Gastrocnemius medialis (tissue), 4 donors: ENCODE data around the gene ERCC2. TPM values are rescaled to one million over a fixed set of nuclear protein-coding genes. Genes with fewer than 3 reads are reported as not detected.
A peak's percentile ranks its signal among the peaks of the same experiment; 100 is the strongest.
"Not testable (repeated sequence)": the region's sequence is repeated elsewhere in the genome, so short reads cannot be mapped to it uniquely, and the experiment has no call there.

Source experiments
- ATAC-seq, 2 donors: fragments of 150-250 bp; one replicate each; pipeline ENCODE4 v1.9.1; 2016
- DNase-seq, 2 donors: peaks; one replicate each; pipeline ENCODE4 v3.0.0-alpha.2; 2019
- H3K27ac ChIP-seq, 4 donors: fragments of 200-600 bp; sonication (generic); 1 replicate in 1 of 4; 2 replicates in 3 of 4; pipeline ENCODE4 v1.5.1; 2016 to 2018; ENCODE audit warnings: mild to moderate bottlenecking in 2 of 4, moderate library complexity in 1 of 4
- H3K27me3 ChIP-seq, 3 donors: fragments of 200-600 bp; sonication (generic) in 2 of 3; 1 replicate in 1 of 3; 2 replicates in 2 of 3; pipeline versions ENCODE4 v1.5.1 to v1.6.0; 2016 to 2019; ENCODE audit warnings: mild to moderate bottlenecking in 1 of 3, moderate library complexity in 1 of 3
- H3K36me3 ChIP-seq, 2 donors: fragments of 200-600 bp; sonication (generic) in 1 of 2; one replicate each; pipeline ENCODE4 v1.5.1; 2017 to 2018
- H3K4me1 ChIP-seq, 2 donors: fragments of 200-600 bp; sonication (generic) in 1 of 2; one replicate each; pipeline ENCODE4 v1.5.1; 2016 to 2017; ENCODE audit warnings: mild to moderate bottlenecking in 2 of 2
- H3K4me3 ChIP-seq, 4 donors: fragments of 200-600 bp; sonication (generic) in 3 of 4; 1 replicate in 1 of 4; 2 replicates in 3 of 4; pipeline ENCODE4 v1.5.1; 2016 to 2019; ENCODE audit warnings: mild to moderate bottlenecking in 2 of 4
- H3K9me3 ChIP-seq, 3 donors: fragments of 200-600 bp; sonication (generic) in 2 of 3; 1 replicate in 1 of 3; 2 replicates in 2 of 3; pipeline ENCODE4 v1.5.1; 2016 to 2019
- CTCF ChIP-seq, 5 experiments: fragments of 450-650 bp in 3 of 5; fragments of 200-600 bp in 2 of 5; sonication (generic) in 2 of 5; IDR thresholded peaks in 4 of 5; conservative IDR thresholded peaks in 1 of 5; 1 replicate in 4 of 5; 2 replicates in 1 of 5; pipeline ENCODE4 v1.5.1; 2016 to 2019; ENCODE audit warnings: antibody characterized with exemption in 5 of 5, mild to moderate bottlenecking in 3 of 5, moderate library complexity in 3 of 5
- POLR2A ChIP-seq, 2 donors: fragments of 450-650 bp; IDR thresholded peaks; one replicate each; pipeline ENCODE4 v1.6.1; 2017; ENCODE audit warnings: antibody characterized with exemption in 2 of 2, mild to moderate bottlenecking in 2 of 2, moderate library complexity in 2 of 2
- in situ Hi-C, 4 donors: fragments of 200-750 bp; cut with MboI; loops; one replicate each; pipeline versions ENCODE4 v1.15.0 to v1.8.0; 2017; ENCODE audit warnings: low sequenced_read_pairs in 4 of 4
- intact Hi-C: fragments of 100-400 bp; cut with DNase I; formaldehyde crosslinking; loops from one replicate; pipeline ENCODE4 v1.15.1; 2023; ENCODE audit warnings: low total_unique reads
- total RNA-seq, 4 donors: library from RNA; depleted of rRNA; stranded (reverse); fragments of >200 nt; gene quantifications; one replicate each; pipeline versions ENCODE4 v1.1.0 to v1.2.3, GENCODE V29; 2016

The ERCC2 gene
- total RNA-seq, 4 donors from 2014 or later = 4.8 to 8.9 (median 7.2) TPM

DNA sequence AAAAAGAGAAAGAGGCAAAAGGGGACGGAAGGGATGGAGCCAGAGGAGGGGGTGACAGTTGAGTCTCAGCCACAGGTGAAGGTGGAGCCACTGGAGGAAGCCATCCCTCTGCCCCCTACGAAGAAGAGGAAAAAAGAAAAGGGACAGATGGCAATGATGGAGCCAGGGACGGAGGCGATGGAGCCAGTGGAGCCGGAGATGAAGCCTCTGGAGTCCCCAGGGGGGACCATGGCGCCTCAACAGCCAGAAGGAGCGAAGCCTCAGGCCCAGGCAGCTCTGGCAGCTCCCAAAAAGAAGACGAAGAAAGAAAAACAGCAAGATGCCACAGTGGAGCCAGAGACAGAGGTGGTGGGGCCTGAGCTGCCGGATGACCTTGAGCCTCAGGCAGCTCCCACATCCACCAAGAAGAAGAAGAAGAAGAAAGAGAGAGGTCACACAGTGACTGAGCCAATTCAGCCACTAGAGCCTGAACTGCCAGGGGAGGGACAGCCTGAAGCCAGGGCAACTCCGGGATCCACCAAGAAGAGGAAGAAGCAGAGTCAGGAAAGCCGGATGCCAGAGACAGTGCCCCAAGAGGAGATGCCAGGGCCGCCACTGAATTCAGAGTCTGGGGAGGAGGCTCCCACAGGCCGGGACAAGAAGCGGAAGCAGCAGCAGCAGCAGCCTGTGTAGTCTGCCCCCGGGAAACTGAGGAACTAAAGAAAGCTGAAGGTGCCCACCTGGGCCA lies 38.6 kb upstream of the ERCC2 start:
- no peak for DNase-seq
- TF ChIP-seq CTCF (IDR thresholded peaks at IDR 0.05 in 4 of 5, conservative IDR thresholded peaks at IDR 0.05 in 1 of 5) (no peak), POLR2A (IDR thresholded peaks at IDR 0.05) (no peak)

DNA sequence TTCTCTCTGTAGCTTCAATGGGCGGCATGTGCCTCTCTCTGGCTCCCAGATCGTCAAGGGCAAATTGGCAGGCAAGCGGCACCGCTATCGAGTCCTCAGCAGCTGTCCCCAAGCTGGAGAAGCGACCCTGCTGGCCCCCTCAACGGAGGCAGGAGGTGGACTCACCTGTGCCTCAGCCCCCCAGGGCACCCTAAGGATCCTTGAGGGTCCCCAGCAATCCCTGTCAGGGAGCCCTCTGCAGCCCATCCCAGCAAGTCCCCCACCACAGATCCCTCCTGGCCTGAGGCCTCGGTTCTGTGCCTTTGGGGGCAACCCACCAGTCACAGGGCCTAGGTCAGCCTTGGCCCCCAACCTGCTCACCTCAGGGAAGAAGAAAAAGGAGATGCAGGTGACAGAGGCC lies 37.7 kb upstream of the ERCC2 start:
- Histone ChIP-seq H3K9me3 (no peaks in the 10 kb centered on the region), H3K4me1 (peaks cover 22 to 23% of the 10 kb centered on the region in 2 donors), H3K27ac (no peak overlapping the region), H3K27me3 (peaks cover 5 to 10% (median 9%) of the 10 kb centered on the region in 3 donors), H3K36me3 (peaks cover 0 to 19% of the 10 kb centered on the region in 2 donors), H3K4me3 (no peak overlapping the region)
- in situ Hi-C loops (no loop called here), intact Hi-C loops (loop anchor here (5.0 kb wide), 1 partner anchor 81 kb away; no protein-coding TSS in a partner anchor)
- DNase-seq (no peak), ATAC-seq (no peak)
- TF ChIP-seq CTCF (IDR thresholded peaks at IDR 0.05 in 4 of 5, conservative IDR thresholded peaks at IDR 0.05 in 1 of 5) (no peak), POLR2A (IDR thresholded peaks at IDR 0.05) (no peak)

More for the DNA sequence above, 38.6 kb upstream of the ERCC2 start:
- Histone ChIP-seq H3K27ac (no peak overlapping the region), H3K9me3 (no peaks in the 10 kb centered on the region), H3K27me3 (peaks cover 5 to 9% (median 9%) of the 10 kb centered on the region in 3 donors), H3K4me1 (peaks cover 22 to 23% of the 10 kb centered on the region in 2 donors), H3K36me3 (peaks cover 0 to 27% of the 10 kb centered on the region in 2 donors), H3K4me3 (no peak overlapping the region)
- no peak for ATAC-seq
- intact Hi-C loops (loop anchor here (5.0 kb wide), 1 partner anchor 82 kb away; no protein-coding TSS in a partner anchor), in situ Hi-C loops (no loop called here)

DNA sequence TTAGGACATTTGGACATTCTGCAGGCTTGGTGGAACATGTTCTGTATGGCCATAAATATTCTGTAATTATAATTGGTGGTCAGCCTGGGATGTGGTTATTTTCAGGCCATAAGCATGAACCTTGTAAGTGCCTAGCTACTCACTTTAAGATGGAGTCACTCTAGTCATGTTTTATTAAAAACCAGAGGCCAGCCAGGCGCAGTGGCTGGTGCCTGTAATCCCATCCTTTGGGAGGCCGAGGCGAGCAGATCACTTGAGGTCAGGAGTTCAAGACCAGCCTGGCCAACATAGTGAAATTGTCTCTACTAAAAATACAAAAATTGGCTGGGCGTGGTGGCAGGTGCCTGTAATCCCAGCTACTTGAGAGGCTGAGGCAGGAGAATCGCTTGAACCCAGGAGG lies 37.2 kb upstream of the ERCC2 start:
- peaks cover 22 to 23% of the 10 kb centered on the region in 2 donors for H3K4me1 ChIP-seq
- peaks cover 0 to 13% of the 10 kb centered on the region in 2 donors for H3K36me3 ChIP-seq
- ATAC-seq, DNase-seq, H3K27ac ChIP-seq, H3K27me3 ChIP-seq, H3K9me3 ChIP-seq, in situ Hi-C loops: not testable (repeated sequence)
- intact Hi-C loops = loop anchor here (2.0 to 5.0 kb wide), 2 partner anchors 15 to 80 kb away; partner anchors contain the start of gene ERCC1
- peak overlapping the region in 1 of 4 donors; percentile 75 for H3K4me3 ChIP-seq

DNA sequence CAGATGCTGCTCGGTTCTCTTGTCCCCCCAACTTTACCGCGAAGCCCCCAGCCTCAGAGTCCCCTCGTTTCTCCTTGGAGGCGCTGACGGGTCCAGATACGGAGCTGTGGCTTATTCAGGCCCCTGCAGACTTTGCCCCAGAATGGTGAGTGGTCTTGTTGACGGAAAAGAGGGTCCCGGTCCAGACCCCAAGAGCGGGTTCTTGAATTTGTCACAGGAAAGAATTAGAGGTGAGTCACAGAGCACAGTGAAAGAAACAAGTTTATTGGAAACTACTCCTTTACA lies 36.7 kb upstream of the ERCC2 start:
- TF ChIP-seq POLR2A (IDR thresholded peaks at IDR 0.05) (no peak), CTCF (IDR thresholded peaks at IDR 0.05 in 4 of 5, conservative IDR thresholded peaks at IDR 0.05 in 1 of 5) (no peak)
- H3K36me3 ChIP-seq = peaks cover 0 to 11% of the 10 kb centered on the region in 2 donors
- H3K27ac ChIP-seq = peak overlapping the region; percentile 88 to 96 (median 92)
- no peak for ATAC-seq
- intact Hi-C loops = loop anchor here (2.0 to 5.0 kb wide), 2 partner anchors 16 to 80 kb away; partner anchors contain the start of gene ERCC1
- peaks cover 5 to 10% (median 9%) of the 10 kb centered on the region in 3 donors for H3K27me3 ChIP-seq
- in situ Hi-C loops = no loop called here
- H3K9me3 ChIP-seq = no peaks in the 10 kb centered on the region
- peak overlapping the region; percentile 58 to 94 (median 80) for H3K4me3 ChIP-seq
- DNase-seq = no peak
- H3K4me1 ChIP-seq = peaks cover 22 to 23% of the 10 kb centered on the region in 2 donors
